ENCODE measurements around the gene ATXN10.

ATXN10 gene

GRCh38 chr22:45638197-45638596 lies 33.4 kb upstream of the ATXN10 start:
- Histone ChIP-seq H3K9me3 (ENCODE audit: control insufficient read depth, insufficient read depth, low read length) (no peaks in the 10 kb centered on the region), H3K9ac (ENCODE audit: low read depth, low read length) (no peak overlapping the region), H3K36me3 (ENCODE audit: insufficient read depth, low read length) (no peaks in the 10 kb centered on the region), H3K4me1 (ENCODE audit: insufficient read depth, low read length) (peaks cover 21% of the 10 kb centered on the region)

GRCh38 chr22:45638834-45639746 lies 32.5 kb upstream of the ATXN10 start:
- H3K9ac ChIP-seq (ENCODE audit: low read depth, low read length), result no peak overlapping the region; the same call in 1 of the 2 replicates
- H3K4me1 ChIP-seq (ENCODE audit: insufficient read depth, low read length), result peaks cover 21% of the 10 kb centered on the region
- H3K9me3 ChIP-seq (ENCODE audit: control insufficient read depth, insufficient read depth, low read length), result no peaks in the 10 kb centered on the region
- no peaks in the 10 kb centered on the region for H3K36me3 ChIP-seq (ENCODE audit: insufficient read depth, low read length)

- H3K36me3 ChIP-seq (ENCODE audit: insufficient read depth, low read length), result no peaks in the 10 kb centered on the region
- H3K9me3 ChIP-seq (ENCODE audit: control insufficient read depth, insufficient read depth, low read length), result no peaks in the 10 kb centered on the region
- peaks cover 21% of the 10 kb centered on the region for H3K4me1 ChIP-seq (ENCODE audit: insufficient read depth, low read length)
- no peak overlapping the region for H3K9ac ChIP-seq (ENCODE audit: low read depth, low read length)
Observed at GRCh38 chr22:45639747-45640102, 31.9 kb upstream of the ATXN10 start.

- no peak overlapping the region for H3K9ac ChIP-seq (ENCODE audit: low read depth, low read length)
- peaks cover 21% of the 10 kb centered on the region for H3K4me1 ChIP-seq (ENCODE audit: insufficient read depth, low read length)
- no peaks in the 10 kb centered on the region for H3K9me3 ChIP-seq (ENCODE audit: control insufficient read depth, insufficient read depth, low read length)
- H3K36me3 ChIP-seq (ENCODE audit: insufficient read depth, low read length), result no peaks in the 10 kb centered on the region
Observed at GRCh38 chr22:45640291-45640940, 31.2 kb upstream of the ATXN10 start.

GRCh38 chr22:45640941-45641621 lies 30.6 kb upstream of the ATXN10 start:
- Histone ChIP-seq H3K4me1 (ENCODE audit: insufficient read depth, low read length) (peaks cover 25% of the 10 kb centered on the region), H3K36me3 (ENCODE audit: insufficient read depth, low read length) (no peaks in the 10 kb centered on the region), H3K9me3 (ENCODE audit: control insufficient read depth, insufficient read depth, low read length) (no peaks in the 10 kb centered on the region), H3K9ac (ENCODE audit: low read depth, low read length) (no peak overlapping the region)

- H3K9ac ChIP-seq (ENCODE audit: low read depth, low read length), result no peak overlapping the region
- no peaks in the 10 kb centered on the region for H3K36me3 ChIP-seq (ENCODE audit: insufficient read depth, low read length)
- H3K4me1 ChIP-seq (ENCODE audit: insufficient read depth, low read length), result peaks cover 26% of the 10 kb centered on the region
- no peaks in the 10 kb centered on the region for H3K9me3 ChIP-seq (ENCODE audit: control insufficient read depth, insufficient read depth, low read length)
Observed at GRCh38 chr22:45642986-45643385, 28.6 kb upstream of the ATXN10 start.

GRCh38 chr22:45644714-45645113 lies 26.9 kb upstream of the ATXN10 start:
- Histone ChIP-seq H3K4me1 (ENCODE audit: insufficient read depth, low read length) (peaks cover 14% of the 10 kb centered on the region), H3K9me3 (ENCODE audit: control insufficient read depth, insufficient read depth, low read length) (no peaks in the 10 kb centered on the region), H3K36me3 (ENCODE audit: insufficient read depth, low read length) (no peaks in the 10 kb centered on the region), H3K9ac (ENCODE audit: low read depth, low read length) (no peak overlapping the region)

DNA sequence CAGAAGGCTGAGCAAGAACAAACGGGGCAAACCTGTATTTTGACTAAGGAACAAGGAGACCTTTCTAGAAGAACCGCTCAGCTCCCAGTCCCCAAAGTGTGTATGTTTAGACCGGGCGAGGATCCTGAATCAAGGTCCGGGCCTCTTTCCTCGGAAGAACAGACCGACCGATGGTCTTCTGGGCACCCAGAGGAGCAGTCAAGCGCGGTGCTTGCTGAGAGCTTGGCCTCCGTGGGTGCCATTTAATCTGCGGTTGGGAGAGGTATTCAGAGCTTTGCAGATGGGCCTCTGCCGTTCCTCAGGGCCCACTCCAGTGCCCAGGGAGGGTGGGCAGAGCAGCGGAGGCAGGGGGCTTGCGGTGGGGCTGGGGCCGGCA lies 26.5 kb upstream of the ATXN10 start:
- Histone ChIP-seq H3K9ac (ENCODE audit: low read depth, low read length) (peak overlapping the region; percentile 26; the same call in 1 of the 2 replicates), H3K36me3 (ENCODE audit: insufficient read depth, low read length) (no peaks in the 10 kb centered on the region), H3K4me1 (ENCODE audit: insufficient read depth, low read length) (peaks cover 10% of the 10 kb centered on the region), H3K9me3 (ENCODE audit: control insufficient read depth, insufficient read depth, low read length) (no peaks in the 10 kb centered on the region)

- Histone ChIP-seq H3K36me3 (ENCODE audit: insufficient read depth, low read length) (no peaks in the 10 kb centered on the region), H3K9ac (ENCODE audit: low read depth, low read length) (peak overlapping the region; percentile 26; the same call in 1 of the 2 replicates), H3K9me3 (ENCODE audit: control insufficient read depth, insufficient read depth, low read length) (no peaks in the 10 kb centered on the region), H3K4me1 (ENCODE audit: insufficient read depth, low read length) (peaks cover 5% of the 10 kb centered on the region; the same call in 1 of the 2 replicates)
Observed at GRCh38 chr22:45645526-45646414, 25.9 kb upstream of the ATXN10 start.

DNA sequence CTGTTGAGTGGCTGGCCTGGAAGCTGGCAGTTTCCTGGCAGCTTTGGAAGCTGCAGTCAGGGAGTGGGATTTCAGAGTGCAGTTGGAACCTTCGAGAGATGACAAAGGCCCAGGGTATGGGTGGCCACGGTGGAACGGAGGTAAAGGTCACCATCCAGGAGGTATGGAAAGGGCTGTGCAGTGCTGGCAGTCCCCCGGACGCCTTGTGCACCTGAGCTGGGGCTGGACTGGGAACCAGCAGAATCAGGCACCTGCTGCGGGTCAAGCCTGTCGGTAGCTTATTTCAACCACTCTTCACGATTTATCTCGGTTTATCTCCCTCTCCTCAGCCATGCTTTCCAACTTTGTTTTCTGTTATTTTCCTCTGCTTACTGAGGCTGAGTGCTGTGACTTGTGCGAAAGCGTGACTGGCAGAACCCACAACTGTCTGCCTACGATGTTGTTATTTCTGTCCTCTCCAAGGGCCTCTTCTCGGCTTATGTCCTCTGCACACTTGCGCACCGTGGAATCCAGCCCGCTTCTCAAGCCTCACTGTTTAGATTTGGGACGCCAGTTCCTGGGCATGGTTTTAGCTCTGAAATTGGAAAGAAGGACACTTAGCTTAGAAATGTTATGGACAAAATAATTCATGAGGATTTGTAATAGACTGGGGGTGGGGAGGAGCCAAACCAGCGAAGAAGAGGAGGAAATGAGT lies 24.0 kb upstream of the ATXN10 start:
- Histone ChIP-seq H3K4me1 (ENCODE audit: insufficient read depth, low read length) (peaks cover 5% of the 10 kb centered on the region; the same call in 1 of the 2 replicates), H3K36me3 (ENCODE audit: insufficient read depth, low read length) (no peaks in the 10 kb centered on the region), H3K9ac (ENCODE audit: low read depth, low read length) (no peak overlapping the region)

GRCh38 chr22:45648301-45649117 lies 23.1 kb upstream of the ATXN10 start:
- Histone ChIP-seq H3K4me1 (ENCODE audit: insufficient read depth, low read length) (peaks cover 5% of the 10 kb centered on the region; the same call in 1 of the 2 replicates), H3K9ac (ENCODE audit: low read depth, low read length) (no peak overlapping the region), H3K9me3 (ENCODE audit: control insufficient read depth, insufficient read depth, low read length) (no peaks in the 10 kb centered on the region), H3K36me3 (ENCODE audit: insufficient read depth, low read length) (no peaks in the 10 kb centered on the region)

More for the DNA sequence above, 24.0 kb upstream of the ATXN10 start:
- H3K9me3 ChIP-seq (ENCODE audit: control insufficient read depth, insufficient read depth, low read length), result no peaks in the 10 kb centered on the region

DNA sequence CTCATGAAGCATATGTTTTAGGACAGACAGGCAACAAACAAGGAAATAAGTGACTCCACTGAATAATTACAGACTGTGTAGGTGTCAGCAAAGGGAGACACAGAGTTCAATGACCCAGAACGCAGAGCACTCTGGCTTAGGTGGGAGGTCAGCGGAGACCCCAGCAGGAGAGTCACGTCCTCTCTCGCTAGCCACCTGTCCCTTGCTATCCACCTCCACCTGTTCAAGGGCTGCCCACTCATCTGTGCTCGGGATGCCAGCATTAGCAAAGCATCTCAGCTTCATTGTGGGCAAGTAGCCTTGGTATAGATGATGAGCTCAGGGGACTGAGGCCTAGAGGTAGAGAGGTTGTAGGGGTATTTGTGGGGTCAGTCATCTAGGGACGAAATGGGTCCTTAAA lies 21.8 kb upstream of the ATXN10 start:
- H3K36me3 ChIP-seq (ENCODE audit: insufficient read depth, low read length), result no peaks in the 10 kb centered on the region
- H3K9me3 ChIP-seq (ENCODE audit: control insufficient read depth, insufficient read depth, low read length), result no peaks in the 10 kb centered on the region
- H3K9ac ChIP-seq (ENCODE audit: low read depth, low read length), result no peak overlapping the region
- H3K4me1 ChIP-seq (ENCODE audit: insufficient read depth, low read length), result peaks cover 5% of the 10 kb centered on the region; the same call in 1 of the 2 replicates

DNA sequence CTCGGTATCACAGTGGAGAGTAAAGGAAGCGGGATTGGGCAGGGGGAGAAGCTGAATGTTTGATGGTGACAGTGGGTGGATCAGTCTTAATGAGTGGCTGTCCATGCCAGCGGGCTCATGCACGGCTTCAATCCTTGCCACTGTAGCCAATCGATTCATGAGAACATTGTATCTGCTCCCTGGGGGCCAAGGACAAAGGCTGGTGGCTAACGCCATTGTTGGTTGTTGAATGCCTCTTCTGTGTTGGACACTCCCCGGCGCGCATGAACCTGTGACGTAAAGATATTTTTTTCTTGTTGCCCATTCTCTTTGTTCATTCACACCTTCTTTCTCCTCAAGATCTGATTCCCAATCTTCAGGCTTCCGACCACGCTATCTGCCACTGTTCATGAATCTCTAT lies 20.9 kb upstream of the ATXN10 start:
- Histone ChIP-seq H3K9ac (ENCODE audit: low read depth, low read length) (no peak overlapping the region), H3K4me1 (ENCODE audit: insufficient read depth, low read length) (peaks cover 5% of the 10 kb centered on the region; the same call in 1 of the 2 replicates), H3K9me3 (ENCODE audit: control insufficient read depth, insufficient read depth, low read length) (no peaks in the 10 kb centered on the region)

More for the DNA sequence above, 20.9 kb upstream of the ATXN10 start:
- no peaks in the 10 kb centered on the region for H3K36me3 ChIP-seq (ENCODE audit: insufficient read depth, low read length)

Data from ES-I3 (cell line).